IPS-20b (cell line): ENCODE results near the gene PLK2.

Experiments
- H3K27ac ChIP-seq: one replicate; pipeline ENCODE4 v1.5.1; 2013; ENCODE audit warnings: low read length
- H3K27me3 ChIP-seq: 2 replicates; pipeline ENCODE4 v1.6.1; 2013; ENCODE audit warnings: mild to moderate bottlenecking, low read length, inconsistent platforms; ENCODE audit not compliant: insufficient read depth
- H3K36me3 ChIP-seq: 2 replicates; pipeline ENCODE4 v1.6.1; 2013; ENCODE audit warnings: low read depth, mild to moderate bottlenecking, inconsistent platforms, low read length, moderate library complexity; ENCODE audit not compliant: insufficient read depth
- H3K4me1 ChIP-seq: 2 replicates; pipeline ENCODE4 v1.6.1; 2013; ENCODE audit warnings: mild to moderate bottlenecking, control low read depth, inconsistent platforms, low read length, moderate library complexity; ENCODE audit not compliant: insufficient read depth
- H3K4me3 ChIP-seq: 2 replicates; pipeline ENCODE4 v1.5.1; 2013; ENCODE audit warnings: mild to moderate bottlenecking, low read length, inconsistent platforms
- H3K9ac ChIP-seq: 2 replicates; pipeline ENCODE4 v1.6.1; 2013; ENCODE audit warnings: low read depth, mild to moderate bottlenecking, inconsistent platforms, low read length, moderate library complexity
- H3K9me3 ChIP-seq: 2 replicates; pipeline ENCODE4 v1.6.1; 2013; ENCODE audit warnings: mild to moderate bottlenecking, low read depth, low read length, inconsistent platforms; ENCODE audit not compliant: insufficient read depth

PLK2 gene

DNA sequence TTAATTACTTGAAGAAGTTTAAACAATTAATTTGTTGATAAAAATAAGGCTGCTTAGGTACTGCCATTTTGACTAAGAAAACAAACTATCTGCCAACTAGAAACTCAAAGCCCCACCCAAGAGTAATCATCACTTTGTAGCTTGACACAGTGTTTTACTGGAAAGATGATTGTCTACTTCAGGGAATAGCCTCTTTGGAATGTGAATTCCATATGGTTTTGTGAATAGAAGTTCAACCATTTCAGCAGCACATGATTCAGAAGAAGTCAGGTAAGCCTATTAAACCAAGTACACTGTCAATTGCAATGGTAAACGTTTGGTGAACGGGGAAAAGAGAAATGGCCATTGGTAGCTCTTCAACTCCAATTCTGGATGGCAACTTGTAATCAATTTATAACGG is 55.2 kb downstream of the PLK2 start:
- Histone ChIP-seq H3K4me3 (no peak overlapping the region), H3K4me1 (peaks cover 26% of the 10 kb centered on the region), H3K27ac (no peak overlapping the region), H3K9ac (no peak overlapping the region), H3K9me3 (no peaks in the 10 kb centered on the region), H3K27me3 (no peaks in the 10 kb centered on the region), H3K36me3 (no peaks in the 10 kb centered on the region)
